ENCODE results near the gene NRIP3.
A peak's percentile ranks its signal among the peaks of the same experiment; 100 is the strongest.

DNA sequence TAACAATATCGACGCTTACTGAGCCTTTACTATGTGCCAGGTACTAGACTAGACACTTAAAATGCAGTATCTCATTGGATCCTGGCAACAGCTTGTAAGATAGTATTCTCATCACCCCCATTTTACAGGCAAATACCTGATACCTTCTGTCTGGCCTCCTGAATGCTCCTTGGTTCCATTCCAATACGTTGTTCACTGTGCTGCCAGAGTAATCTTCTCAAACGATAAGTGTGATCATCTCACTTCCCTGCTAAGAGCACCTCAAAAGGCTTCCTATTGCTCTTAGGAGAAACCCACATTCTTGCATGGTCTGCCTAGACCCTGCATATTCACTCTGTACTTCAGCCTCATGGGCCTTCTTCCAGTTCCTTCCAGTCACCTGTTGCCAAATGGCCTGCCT lies 1.3 kb upstream of the NRIP3 start:
- TF ChIP-seq, protein P1, sequence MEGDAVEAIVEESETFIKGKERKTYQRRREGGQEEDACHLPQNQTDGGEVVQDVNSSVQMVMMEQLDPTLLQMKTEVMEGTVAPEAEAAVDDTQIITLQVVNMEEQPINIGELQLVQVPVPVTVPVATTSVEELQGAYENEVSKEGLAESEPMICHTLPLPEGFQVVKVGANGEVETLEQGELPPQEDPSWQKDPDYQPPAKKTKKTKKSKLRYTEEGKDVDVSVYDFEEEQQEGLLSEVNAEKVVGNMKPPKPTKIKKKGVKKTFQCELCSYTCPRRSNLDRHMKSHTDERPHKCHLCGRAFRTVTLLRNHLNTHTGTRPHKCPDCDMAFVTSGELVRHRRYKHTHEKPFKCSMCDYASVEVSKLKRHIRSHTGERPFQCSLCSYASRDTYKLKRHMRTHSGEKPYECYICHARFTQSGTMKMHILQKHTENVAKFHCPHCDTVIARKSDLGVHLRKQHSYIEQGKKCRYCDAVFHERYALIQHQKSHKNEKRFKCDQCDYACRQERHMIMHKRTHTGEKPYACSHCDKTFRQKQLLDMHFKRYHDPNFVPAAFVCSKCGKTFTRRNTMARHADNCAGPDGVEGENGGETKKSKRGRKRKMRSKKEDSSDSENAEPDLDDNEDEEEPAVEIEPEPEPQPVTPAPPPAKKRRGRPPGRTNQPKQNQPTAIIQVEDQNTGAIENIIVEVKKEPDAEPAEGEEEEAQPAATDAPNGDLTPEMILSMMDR (IDR thresholded peaks at IDR 0.05), result 0 out of 2 replicates have a peak, but pooled peaks have one; percentile 13
- TF ChIP-seq POLR2AphosphoS5 (IDR thresholded peaks at IDR 0.05; ENCODE audit: low read depth, low read length) (no peak), TCF7L2 (IDR thresholded peaks at IDR 0.05; ENCODE audit: low read depth, low read length) (no peak)

Measured in Panc1 (cell line).